Lower leg skin (tissue), 3 donors: Measurements from ENCODE around the gene VAV3.

Source experiments
- CTCF ChIP-seq, 3 donors: fragments of 450-650 bp; IDR thresholded peaks; one replicate each; pipeline ENCODE4 v1.5.1; 2016; ENCODE audit warnings: antibody characterized with exemption in 3 of 3, mild to moderate bottlenecking in 3 of 3, moderate library complexity in 2 of 3
- POLR2A ChIP-seq, 2 donors: fragments of 450-650 bp; IDR thresholded peaks; one replicate each; pipeline ENCODE4 v1.6.1; 2016 to 2017; ENCODE audit warnings: antibody characterized with exemption in 2 of 2, mild to moderate bottlenecking in 1 of 2, moderate library complexity in 1 of 2

DNA sequence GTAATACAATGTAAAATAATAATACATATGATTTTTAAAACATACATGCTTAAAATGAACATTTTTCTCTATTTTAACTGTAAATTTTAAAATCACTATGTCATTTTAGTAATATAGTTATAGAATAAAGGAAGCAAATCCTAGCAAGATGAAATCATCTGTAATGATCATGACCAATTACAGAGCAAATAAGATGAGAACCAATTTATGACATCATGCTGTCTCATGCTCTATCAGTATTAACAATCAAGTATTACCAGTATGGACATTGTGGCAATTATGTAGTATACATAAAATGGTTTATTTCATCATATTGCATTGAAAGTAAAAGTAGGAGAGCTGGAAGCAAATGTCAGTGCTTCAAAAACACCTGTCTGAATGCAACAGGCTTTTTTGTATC, 255.0 kb downstream of the VAV3 start:
- TF ChIP-seq CTCF (IDR thresholded peaks at IDR 0.05) (no peak), POLR2A (IDR thresholded peaks at IDR 0.05) (no peak)
